H1 (cell line): ENCODE results near the gene NUMB. TPM values are rescaled to one million over a fixed set of nuclear protein-coding genes. Genes with fewer than 3 reads are reported as not detected.

ENCODE experiments used
- CBX8 ChIP-seq: fragments of 300-800, 300-1000 bp; sonication (generic); IDR thresholded peaks from 2 replicates; pipeline ENCODE4 v1.7.1; 2016; ENCODE audit warnings: low read depth, low read length, borderline replicate concordance
- KDM4A ChIP-seq: IDR thresholded peaks from one replicate; pipeline ENCODE4 v1.7.1; 2012; ENCODE audit warnings: low read depth, mild to moderate bottlenecking, moderate library complexity, low read length, inconsistent platforms; ENCODE audit not compliant: severe bottlenecking
- RFX5 ChIP-seq: IDR thresholded peaks from 2 replicates; pipeline ENCODE4 v1.6.1; 2011; ENCODE audit warnings: low read depth, low read length, improper control_type of control experiment, borderline replicate concordance
- polyA plus RNA-seq, 7 experiments: library from polyadenylated mRNA; depleted of rRNA in 3 of 7; stranded (reverse) in 5 of 7; unstranded in 2 of 7; fragments of >200 nt in 5 of 7; fragments of 200-250 nt in 2 of 7; gene quantifications; 1 replicate in 5 of 7; 2 replicates in 1 of 7; 4 replicates in 1 of 7; pipeline versions ENCODE4 v1.2.1 to v1.2.3, GENCODE V29; 2011 to 2013; ENCODE audit warnings: missing spikeins in 2 of 7, mixed read lengths in 2 of 7
- total RNA-seq: library from RNA; stranded (reverse); fragmentation: NEBNext Ultra II Directional; extraction: Animal tissue kit (Norgen Biotek cat#: 25700); gene quantifications from 2 replicates; pipeline ENCODE4 v1.2.1, GENCODE V29; 2021

NUMB gene
- total and polyA plus RNA-seq, 2 of the 8 experiments (the other 6 are each of a cell fraction or from before 2014, with no cell fraction given) = 54.3 to 78.1 TPM

GRCh38 chr14:73234029-73234428 lies 224.3 kb downstream of the NUMB start (continued):
- TF ChIP-seq RFX5 (no peak), CBX8 (no peak), KDM4A (no peak)
